HL-60 (cell line): ENCODE measurements around the gene GAS6.

Experiments
- DNase-seq, 2 experiments: peaks; one replicate each; pipeline ENCODE4 v3.0.0-alpha.2; 2010 to 2020; ENCODE audit warnings: low read depth in 1 of 2, low spot score in 1 of 2
- H3K27ac ChIP-seq: fragments of 250-450 bp; sonication (Bioruptor Pico); replicated peaks from 2 replicates; pipeline ENCODE4 v1.5.1; 2020; ENCODE audit warnings: mild to moderate bottlenecking, moderate library complexity
- H3K27me3 ChIP-seq: fragments of 250-450 bp; sonication (Bioruptor Pico); 2 replicates; pipeline ENCODE4 v1.5.1; 2021; ENCODE audit warnings: mild to moderate bottlenecking, moderate library complexity; ENCODE audit not compliant: insufficient read depth, poor library complexity, severe bottlenecking
- H3K4me3 ChIP-seq: replicated peaks from 2 replicates; pipeline ENCODE4 v1.5.1; 2011; ENCODE audit warnings: mild to moderate bottlenecking, control low read depth, low read length; ENCODE audit not compliant: insufficient read depth
- GABPA ChIP-seq: IDR thresholded peaks from 2 replicates; pipeline ENCODE4 v1.6.1; 2012; ENCODE audit warnings: low read depth
- POLR2AphosphoS5 ChIP-seq: IDR thresholded peaks from 2 replicates; pipeline ENCODE4 v1.6.1; 2012; ENCODE audit warnings: low read depth
- SPI1 ChIP-seq: IDR thresholded peaks from 2 replicates; pipeline ENCODE4 v1.6.1; 2012; ENCODE audit warnings: low read depth, mild to moderate bottlenecking, borderline replicate concordance
- TF ChIP-seq, protein P1 (sequence below): IDR thresholded peaks from one replicate; pipeline ENCODE4 v1.5.1; 2011; ENCODE audit warnings: low read length, control low read depth, inconsistent platforms; ENCODE audit not compliant: insufficient read depth
- TF ChIP-seq, protein P2 (sequence below): IDR thresholded peaks from 2 replicates; pipeline ENCODE4 v1.6.1; 2012; ENCODE audit warnings: low read depth; ENCODE audit not compliant: insufficient replicate concordance

Gene GAS6

GRCh38 chr13:113897161-113897560, 33.3 kb upstream of the GAS6 start:
- peaks cover 11% of the 10 kb centered on the region for H3K27me3 ChIP-seq
- DNase-seq = no peak
- TF ChIP-seq, protein P1, sequence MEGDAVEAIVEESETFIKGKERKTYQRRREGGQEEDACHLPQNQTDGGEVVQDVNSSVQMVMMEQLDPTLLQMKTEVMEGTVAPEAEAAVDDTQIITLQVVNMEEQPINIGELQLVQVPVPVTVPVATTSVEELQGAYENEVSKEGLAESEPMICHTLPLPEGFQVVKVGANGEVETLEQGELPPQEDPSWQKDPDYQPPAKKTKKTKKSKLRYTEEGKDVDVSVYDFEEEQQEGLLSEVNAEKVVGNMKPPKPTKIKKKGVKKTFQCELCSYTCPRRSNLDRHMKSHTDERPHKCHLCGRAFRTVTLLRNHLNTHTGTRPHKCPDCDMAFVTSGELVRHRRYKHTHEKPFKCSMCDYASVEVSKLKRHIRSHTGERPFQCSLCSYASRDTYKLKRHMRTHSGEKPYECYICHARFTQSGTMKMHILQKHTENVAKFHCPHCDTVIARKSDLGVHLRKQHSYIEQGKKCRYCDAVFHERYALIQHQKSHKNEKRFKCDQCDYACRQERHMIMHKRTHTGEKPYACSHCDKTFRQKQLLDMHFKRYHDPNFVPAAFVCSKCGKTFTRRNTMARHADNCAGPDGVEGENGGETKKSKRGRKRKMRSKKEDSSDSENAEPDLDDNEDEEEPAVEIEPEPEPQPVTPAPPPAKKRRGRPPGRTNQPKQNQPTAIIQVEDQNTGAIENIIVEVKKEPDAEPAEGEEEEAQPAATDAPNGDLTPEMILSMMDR = no peak
- TF ChIP-seq SPI1 (no peak), POLR2AphosphoS5 (no peak), GABPA (no peak)
- TF ChIP-seq, protein P2, sequence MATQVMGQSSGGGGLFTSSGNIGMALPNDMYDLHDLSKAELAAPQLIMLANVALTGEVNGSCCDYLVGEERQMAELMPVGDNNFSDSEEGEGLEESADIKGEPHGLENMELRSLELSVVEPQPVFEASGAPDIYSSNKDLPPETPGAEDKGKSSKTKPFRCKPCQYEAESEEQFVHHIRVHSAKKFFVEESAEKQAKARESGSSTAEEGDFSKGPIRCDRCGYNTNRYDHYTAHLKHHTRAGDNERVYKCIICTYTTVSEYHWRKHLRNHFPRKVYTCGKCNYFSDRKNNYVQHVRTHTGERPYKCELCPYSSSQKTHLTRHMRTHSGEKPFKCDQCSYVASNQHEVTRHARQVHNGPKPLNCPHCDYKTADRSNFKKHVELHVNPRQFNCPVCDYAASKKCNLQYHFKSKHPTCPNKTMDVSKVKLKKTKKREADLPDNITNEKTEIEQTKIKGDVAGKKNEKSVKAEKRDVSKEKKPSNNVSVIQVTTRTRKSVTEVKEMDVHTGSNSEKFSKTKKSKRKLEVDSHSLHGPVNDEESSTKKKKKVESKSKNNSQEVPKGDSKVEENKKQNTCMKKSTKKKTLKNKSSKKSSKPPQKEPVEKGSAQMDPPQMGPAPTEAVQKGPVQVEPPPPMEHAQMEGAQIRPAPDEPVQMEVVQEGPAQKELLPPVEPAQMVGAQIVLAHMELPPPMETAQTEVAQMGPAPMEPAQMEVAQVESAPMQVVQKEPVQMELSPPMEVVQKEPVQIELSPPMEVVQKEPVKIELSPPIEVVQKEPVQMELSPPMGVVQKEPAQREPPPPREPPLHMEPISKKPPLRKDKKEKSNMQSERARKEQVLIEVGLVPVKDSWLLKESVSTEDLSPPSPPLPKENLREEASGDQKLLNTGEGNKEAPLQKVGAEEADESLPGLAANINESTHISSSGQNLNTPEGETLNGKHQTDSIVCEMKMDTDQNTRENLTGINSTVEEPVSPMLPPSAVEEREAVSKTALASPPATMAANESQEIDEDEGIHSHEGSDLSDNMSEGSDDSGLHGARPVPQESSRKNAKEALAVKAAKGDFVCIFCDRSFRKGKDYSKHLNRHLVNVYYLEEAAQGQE = no peak
- no peak overlapping the region for H3K4me3 ChIP-seq
- no peak overlapping the region for H3K27ac ChIP-seq

DNA sequence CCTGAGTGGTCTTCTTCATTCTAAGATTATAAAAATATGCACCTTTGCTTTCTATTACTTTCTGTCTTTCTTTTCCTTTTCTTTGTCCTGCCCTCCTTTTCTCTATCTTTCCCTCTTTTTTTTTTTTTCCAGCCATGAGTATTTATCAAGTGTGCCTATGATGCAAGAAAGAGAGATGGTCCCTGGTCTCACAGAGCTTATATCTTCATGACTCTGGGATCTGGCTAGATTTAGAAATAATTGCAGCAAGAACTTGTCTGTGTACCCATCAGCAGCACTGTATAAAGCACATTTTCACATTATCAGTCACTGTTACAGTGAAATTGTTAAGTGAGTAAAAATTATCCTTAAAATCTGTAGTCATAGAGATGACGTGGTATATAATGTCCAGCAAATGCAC, 31.6 kb upstream of the GAS6 start:
- H3K27ac ChIP-seq = no peak overlapping the region
- DNase-seq = no peak
- H3K4me3 ChIP-seq = no peak overlapping the region
- TF ChIP-seq, protein P2 = no peak
- TF ChIP-seq POLR2AphosphoS5 = no peak
- peaks cover 11% of the 10 kb centered on the region for H3K27me3 ChIP-seq

GRCh38 chr13:113890774-113891480, 27.1 kb upstream of the GAS6 start:
- Histone ChIP-seq H3K27ac (no peak overlapping the region), H3K4me3 (no peak overlapping the region), H3K27me3 (peaks cover 11% of the 10 kb centered on the region)
- no peak for TF ChIP-seq POLR2AphosphoS5
- no peak for TF ChIP-seq GABPA
- TF ChIP-seq, protein P1 = no peak
- no peak for TF ChIP-seq SPI1
- TF ChIP-seq, protein P2 = no peak
- no peak for DNase-seq
